GM21367 (cell line): Measurements from ENCODE around the gene PDE10A.

Experiments used
- ATAC-seq: cut with Tn5 transposase; IDR thresholded peaks from one replicate; pipeline ENCODE4 v1.9.1; 2021; ENCODE audit not compliant: unreplicated experiment

PDE10A gene

GRCh38 chr6:165656581-165657324, 6.3 kb downstream of the PDE10A start:
- ATAC-seq, result no peak

GRCh38 chr6:165655191-165655590, 7.8 kb downstream of the PDE10A start:
- no peak for ATAC-seq

GRCh38 chr6:165654144-165654543, 8.9 kb downstream of the PDE10A start:
- no peak for ATAC-seq

GRCh38 chr6:165653607-165654006, 9.4 kb downstream of the PDE10A start:
- ATAC-seq, result no peak

- ATAC-seq, result no peak
Measured at GRCh38 chr6:165653196-165653595, 9.8 kb downstream of the PDE10A start.

- ATAC-seq, result no peak
Measured at GRCh38 chr6:165652766-165653165, 10.3 kb downstream of the PDE10A start.

GRCh38 chr6:165649166-165650137, 13.6 kb downstream of the PDE10A start:
- no peak for ATAC-seq

GRCh38 chr6:165647041-165647440, 16.0 kb downstream of the PDE10A start:
- no peak for ATAC-seq

- no peak for ATAC-seq
Measured at GRCh38 chr6:165645919-165646318, 17.1 kb downstream of the PDE10A start.

GRCh38 chr6:165644586-165645266, 18.3 kb downstream of the PDE10A start:
- ATAC-seq, result no peak

- no peak for ATAC-seq
Measured at GRCh38 chr6:165643015-165643414, 20.0 kb downstream of the PDE10A start.

- no peak for ATAC-seq
Measured at GRCh38 chr6:165641672-165642156, 21.3 kb downstream of the PDE10A start.

- ATAC-seq, result no peak
Measured at GRCh38 chr6:165640806-165641205, 22.2 kb downstream of the PDE10A start.

- no peak for ATAC-seq
Measured at GRCh38 chr6:165638530-165638929, 24.5 kb downstream of the PDE10A start.

- ATAC-seq, result no peak
Measured at GRCh38 chr6:165637586-165637985, 25.5 kb downstream of the PDE10A start.

- ATAC-seq, result no peak
Measured at GRCh38 chr6:165636402-165637048, 26.5 kb downstream of the PDE10A start.

GRCh38 chr6:165635965-165636364, 27.1 kb downstream of the PDE10A start:
- no peak for ATAC-seq

GRCh38 chr6:165634101-165634880, 28.8 kb downstream of the PDE10A start:
- ATAC-seq, result no peak

- no peak for ATAC-seq
Measured at GRCh38 chr6:165632194-165632593, 30.8 kb downstream of the PDE10A start.

- no peak for ATAC-seq
Measured at GRCh38 chr6:165630544-165630953, 32.5 kb downstream of the PDE10A start.
